ENCODE results near the gene ADAMTSL2.

- TF ChIP-seq POLR2A (IDR thresholded peaks at IDR 0.05) (no peak), POLR2AphosphoS5 (IDR thresholded peaks at IDR 0.05) (no peak)
Measured at GRCh38 chr9:133502112-133502511, 32.4 kb upstream of the ADAMTSL2 start.
